Measurements from ENCODE around the gene DEDD. TPM values are rescaled to one million over a fixed set of nuclear protein-coding genes. Genes with fewer than 3 reads are reported as not detected.

Gene DEDD
- total RNA-seq, 3 donors from 2014 or later (not counting 1 experiment from before 2014, with no cell fraction given) = 40.6 to 44.0 (median 43.0) TPM

DNA sequence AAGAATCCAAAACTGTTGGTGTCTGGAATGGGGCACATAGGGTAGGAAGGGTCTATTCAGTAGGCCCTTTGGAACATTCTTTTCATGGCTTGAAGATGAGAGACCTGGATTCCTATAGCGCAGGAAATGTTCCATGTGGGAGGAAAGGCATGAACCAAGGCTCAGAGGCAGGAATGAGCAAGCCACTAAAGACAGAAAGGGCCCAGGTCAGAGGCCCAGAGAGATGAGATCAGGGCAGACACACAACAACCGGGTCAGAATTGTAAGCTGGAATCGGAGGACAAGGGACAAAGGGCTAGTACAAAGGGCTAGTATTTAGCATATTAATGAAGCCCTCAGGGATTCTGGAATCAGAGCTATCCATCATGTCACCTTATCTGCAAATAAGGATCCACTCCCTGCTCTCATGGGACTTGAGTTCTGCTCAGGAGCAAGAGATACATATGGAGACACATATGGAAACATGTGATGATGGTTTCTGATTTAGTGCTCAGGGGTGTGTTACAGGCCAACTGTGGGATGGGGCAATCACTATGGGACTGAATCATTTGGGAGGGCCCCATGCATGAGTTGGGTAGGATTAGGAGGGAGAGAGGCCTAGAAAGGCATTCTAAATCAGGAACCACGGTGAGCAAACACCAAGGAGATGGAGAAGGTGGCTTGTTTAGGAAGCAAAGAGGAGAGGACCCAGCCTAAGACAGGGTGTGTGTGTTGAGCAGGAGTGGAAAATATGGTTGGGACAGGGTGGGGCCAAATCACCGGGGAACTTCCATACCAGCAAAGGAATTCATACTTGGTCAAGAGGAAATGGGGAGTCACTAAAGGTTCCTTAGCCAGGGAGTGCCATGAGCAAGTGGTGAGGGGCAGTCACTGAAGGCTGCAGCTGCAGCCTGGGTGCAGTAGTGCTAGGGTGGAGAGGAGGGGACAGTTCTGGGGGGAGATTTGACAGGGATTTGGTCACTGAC lies 51.7 kb downstream of the DEDD start:
- Mint-ChIP-seq H3K4me1 (no peaks in the 10 kb centered on the region), H3K9me3 (no peaks in the 10 kb centered on the region), H3K27ac (no peak overlapping the region), H3K27me3 (ENCODE audit: low read depth in 2 of 2) (peaks cover 0 to 2% of the 10 kb centered on the region in 2 donors), H3K4me3 (no peak overlapping the region), H3K36me3 (no peaks in the 10 kb centered on the region)
- TF ChIP-seq, protein P1, sequence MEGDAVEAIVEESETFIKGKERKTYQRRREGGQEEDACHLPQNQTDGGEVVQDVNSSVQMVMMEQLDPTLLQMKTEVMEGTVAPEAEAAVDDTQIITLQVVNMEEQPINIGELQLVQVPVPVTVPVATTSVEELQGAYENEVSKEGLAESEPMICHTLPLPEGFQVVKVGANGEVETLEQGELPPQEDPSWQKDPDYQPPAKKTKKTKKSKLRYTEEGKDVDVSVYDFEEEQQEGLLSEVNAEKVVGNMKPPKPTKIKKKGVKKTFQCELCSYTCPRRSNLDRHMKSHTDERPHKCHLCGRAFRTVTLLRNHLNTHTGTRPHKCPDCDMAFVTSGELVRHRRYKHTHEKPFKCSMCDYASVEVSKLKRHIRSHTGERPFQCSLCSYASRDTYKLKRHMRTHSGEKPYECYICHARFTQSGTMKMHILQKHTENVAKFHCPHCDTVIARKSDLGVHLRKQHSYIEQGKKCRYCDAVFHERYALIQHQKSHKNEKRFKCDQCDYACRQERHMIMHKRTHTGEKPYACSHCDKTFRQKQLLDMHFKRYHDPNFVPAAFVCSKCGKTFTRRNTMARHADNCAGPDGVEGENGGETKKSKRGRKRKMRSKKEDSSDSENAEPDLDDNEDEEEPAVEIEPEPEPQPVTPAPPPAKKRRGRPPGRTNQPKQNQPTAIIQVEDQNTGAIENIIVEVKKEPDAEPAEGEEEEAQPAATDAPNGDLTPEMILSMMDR (IDR thresholded peaks at IDR 0.05) = no peak
- no peak for DNase-seq
- Histone ChIP-seq H3K9me3 (ENCODE audit: control insufficient read depth, insufficient read depth, low read length) (no peaks in the 10 kb centered on the region), H3K27ac (ENCODE audit: low read length) (no peak overlapping the region), H3K4me1 (ENCODE audit: control insufficient read depth, insufficient read depth, low read length) (peaks cover 6% of the 10 kb centered on the region), H3K4me3 (ENCODE audit: low read length) (no peak overlapping the region), H3K27me3 (ENCODE audit: control insufficient read depth, insufficient read depth, low read length) (no peaks in the 10 kb centered on the region), H3K36me3 (ENCODE audit: control insufficient read depth, insufficient read depth, low read length) (no peaks in the 10 kb centered on the region)
- intact Hi-C loops (cut with micrococcal nuclease) = no loop called here
- no peak for ATAC-seq
- WGBS (ENCODE audit: insufficient coverage) = 96% methylated on average over 5 of the region's 5 CpGs

DNA sequence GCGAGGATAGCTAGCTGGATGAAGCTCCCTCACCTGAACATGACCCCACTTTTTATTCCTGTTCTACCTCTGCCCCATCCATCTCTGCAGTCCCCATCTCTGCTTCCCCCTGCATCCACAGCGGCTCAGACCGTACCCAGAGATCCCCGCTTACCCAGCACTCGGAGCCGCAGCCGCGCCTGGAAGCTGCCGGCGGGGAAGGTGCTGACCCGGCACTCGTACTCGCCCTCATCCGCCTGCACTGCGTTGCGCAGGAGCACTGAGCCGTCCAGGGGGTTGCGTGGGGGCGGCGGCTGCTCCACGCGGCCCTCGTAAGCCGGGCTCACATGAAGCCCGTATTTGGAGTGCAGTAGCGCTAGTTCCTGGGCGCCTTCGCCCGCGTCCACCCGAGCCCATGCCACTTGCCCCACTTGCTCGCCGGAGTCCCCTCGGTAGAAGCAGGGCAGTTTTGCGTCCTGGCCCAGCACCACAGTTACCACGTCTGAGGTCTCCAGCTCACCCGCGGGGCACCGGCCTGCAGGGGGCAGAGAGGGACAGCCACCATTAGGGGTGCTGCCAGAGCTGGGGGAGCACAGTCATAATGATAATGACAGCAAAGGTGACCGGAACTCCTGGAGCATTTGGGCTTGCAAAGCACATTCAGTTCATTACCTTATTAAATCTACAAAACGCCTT lies 52.9 kb downstream of the DEDD start:
- no peak for DNase-seq
- Histone ChIP-seq H3K36me3 (ENCODE audit: control insufficient read depth, insufficient read depth, low read length) (no peaks in the 10 kb centered on the region), H3K9me3 (ENCODE audit: control insufficient read depth, insufficient read depth, low read length) (no peaks in the 10 kb centered on the region), H3K27me3 (ENCODE audit: control insufficient read depth, insufficient read depth, low read length) (no peaks in the 10 kb centered on the region), H3K27ac (ENCODE audit: low read length) (no peak overlapping the region), H3K4me1 (ENCODE audit: control insufficient read depth, insufficient read depth, low read length) (peaks cover 6% of the 10 kb centered on the region), H3K4me3 (ENCODE audit: low read length) (no peak overlapping the region)
- intact Hi-C loops (cut with micrococcal nuclease) = loop anchor here (10.0 kb wide), 1 partner anchor 1255 kb away; the partner anchor contains the start of gene SLAMF8
- ATAC-seq = no peak
- Mint-ChIP-seq H3K27me3 (ENCODE audit: low read depth in 2 of 2) (peaks cover 0 to 2% of the 10 kb centered on the region in 2 donors), H3K27ac (no peak overlapping the region), H3K36me3 (no peaks in the 10 kb centered on the region), H3K9me3 (no peaks in the 10 kb centered on the region), H3K4me1 (peaks cover 0 to under 1% of the 10 kb centered on the region in 2 donors), H3K4me3 (no peak overlapping the region)
- TF ChIP-seq, protein P1 (IDR thresholded peaks at IDR 0.05) = no peak
- 80% methylated on average over 41 of the region's 41 CpGs for WGBS (ENCODE audit: insufficient coverage)

DNA sequence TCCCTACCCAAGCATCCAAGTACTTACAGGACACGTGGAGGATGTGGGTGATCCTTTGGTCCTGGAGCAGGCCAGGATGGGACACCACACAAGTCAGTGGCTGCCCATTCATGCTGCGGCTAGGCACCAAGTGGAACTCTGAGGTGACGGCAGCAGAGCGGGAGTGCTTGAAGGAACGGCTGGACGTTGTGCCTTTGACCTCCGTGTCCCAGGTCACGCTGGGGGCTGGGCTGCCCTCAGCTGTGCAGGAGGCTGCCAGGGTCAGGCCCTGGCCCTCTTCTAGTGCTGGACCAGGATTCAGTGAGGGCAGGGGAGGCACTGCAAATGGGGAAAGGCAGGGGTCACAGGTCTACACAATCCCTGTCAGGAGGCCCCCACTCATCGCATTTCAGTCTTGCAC lies 55.0 kb downstream of the DEDD start:
- Mint-ChIP-seq H3K27me3 (ENCODE audit: low read depth in 2 of 2) (peaks cover 0 to 2% of the 10 kb centered on the region in 2 donors), H3K4me3 (no peak overlapping the region), H3K36me3 (no peaks in the 10 kb centered on the region), H3K9me3 (no peaks in the 10 kb centered on the region), H3K4me1 (peaks cover 6 to 14% of the 10 kb centered on the region in 2 donors), H3K27ac (no peak overlapping the region)
- TF ChIP-seq, protein P1 (IDR thresholded peaks at IDR 0.05) = no peak
- H3K4me1 ChIP-seq (ENCODE audit: control insufficient read depth, insufficient read depth, low read length) = peaks cover under 1% of the 10 kb centered on the region
- intact Hi-C loops (cut with micrococcal nuclease) = loop anchor here (10.0 kb wide), 1 partner anchor 1253 kb away; the partner anchor contains the start of gene SLAMF8
- no peaks in the 10 kb centered on the region for H3K36me3 ChIP-seq (ENCODE audit: control insufficient read depth, insufficient read depth, low read length)
- no peaks in the 10 kb centered on the region for H3K9me3 ChIP-seq (ENCODE audit: control insufficient read depth, insufficient read depth, low read length)
- no peak overlapping the region for H3K4me3 ChIP-seq (ENCODE audit: low read length)
- H3K27me3 ChIP-seq (ENCODE audit: control insufficient read depth, insufficient read depth, low read length) = no peaks in the 10 kb centered on the region
- 98% methylated on average over 9 of the region's 9 CpGs for WGBS (ENCODE audit: insufficient coverage)
- DNase-seq (no peak), ATAC-seq (no peak)
- no peak overlapping the region for H3K27ac ChIP-seq (ENCODE audit: low read length)

Measured in natural killer cell (primary cell).